Uterus (tissue), 4 donors: Measurements from ENCODE around the gene NT5C2. TPM values are rescaled to one million over a fixed set of nuclear protein-coding genes. Genes with fewer than 3 reads are reported as not detected.

Experiments
- DNase-seq, 2 donors: peaks; one replicate each; pipeline ENCODE4 v3.0.0-alpha.2; 2019 to 2020
- H3K27ac ChIP-seq, 2 donors: fragments of 200-600 bp; sonication (generic); 1 replicate in 1 of 2; 2 replicates in 1 of 2; pipeline ENCODE4 v1.5.1; 2016 to 2018
- H3K27me3 ChIP-seq, 2 donors: fragments of 200-600 bp; sonication (generic); one replicate each; pipeline ENCODE4 v1.5.1; 2018 to 2019; ENCODE audit warnings: control low read depth in 1 of 2
- H3K36me3 ChIP-seq, 2 donors: fragments of 200-600 bp; sonication (generic); one replicate each; pipeline ENCODE4 v1.5.1; 2019; ENCODE audit warnings: control low read depth in 1 of 2
- H3K4me1 ChIP-seq, 2 donors: fragments of 200-600 bp; sonication (generic); one replicate each; pipeline ENCODE4 v1.5.1; 2018 to 2019; ENCODE audit warnings: control low read depth in 1 of 2
- H3K4me3 ChIP-seq, 2 donors: fragments of 200-600 bp; sonication (generic); 1 replicate in 1 of 2; 2 replicates in 1 of 2; pipeline ENCODE4 v1.5.1; 2018 to 2019; ENCODE audit warnings: mild to moderate bottlenecking in 1 of 2
- H3K9me3 ChIP-seq, 2 donors: fragments of 200-600 bp; sonication (generic); one replicate each; pipeline ENCODE4 v1.5.1; 2019; ENCODE audit warnings: control low read depth in 1 of 2
- POLR2A ChIP-seq, 2 donors: fragments of 450-650 bp; IDR thresholded peaks; one replicate each; pipeline ENCODE4 v1.6.1; 2016; ENCODE audit warnings: antibody characterized with exemption in 2 of 2, mild to moderate bottlenecking in 1 of 2, moderate library complexity in 1 of 2
- intact Hi-C: fragments of 100-400 bp; cut with DNase I; formaldehyde crosslinking; loops from one replicate; pipeline ENCODE4 v1.15.1; 2023; ENCODE audit warnings: low total_unique reads
- total RNA-seq, 4 donors: library from RNA; depleted of rRNA in 3 of 4; stranded (reverse); fragments of >200 nt in 3 of 4; gene quantifications; one replicate each; pipeline versions ENCODE4 v1.1.0 to v1.2.4, GENCODE V29; 2014 to 2023
- TF ChIP-seq, protein P1 (sequence below), 4 experiments: fragments of 200-600 bp in 2 of 4; fragments of 450-650 bp in 2 of 4; sonication (generic) in 2 of 4; IDR thresholded peaks; one replicate each; pipeline ENCODE4 v1.5.1; 2016 to 2019; ENCODE audit warnings: antibody characterized with exemption in 4 of 4, mild to moderate bottlenecking in 2 of 4, moderate library complexity in 1 of 4
- donor health status: DM: yes; HTN: yes; CAD: no.

Gene NT5C2
- total RNA-seq, 4 donors from 2014 or later = 12.3 to 134 (median 99.4) TPM

DNA sequence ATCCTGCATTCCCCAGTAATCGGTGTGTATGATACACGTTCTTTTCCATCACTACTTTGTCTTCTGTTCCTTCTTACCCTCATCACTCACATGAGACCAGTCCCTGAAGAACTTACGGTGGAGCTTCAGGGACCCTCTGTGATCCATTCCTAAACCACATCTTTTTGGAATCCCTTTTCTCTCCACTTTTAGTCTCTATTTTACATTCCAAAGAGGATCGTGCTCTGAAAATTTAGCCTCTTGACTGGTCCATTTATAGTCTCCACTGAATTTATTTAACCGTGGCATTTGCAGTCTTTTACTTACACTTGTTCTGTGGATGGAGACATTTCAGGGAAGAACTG lies 109.1 kb downstream of the NT5C2 start:
- TF ChIP-seq POLR2A (IDR thresholded peaks at IDR 0.05) = no peak
- TF ChIP-seq, protein P1, sequence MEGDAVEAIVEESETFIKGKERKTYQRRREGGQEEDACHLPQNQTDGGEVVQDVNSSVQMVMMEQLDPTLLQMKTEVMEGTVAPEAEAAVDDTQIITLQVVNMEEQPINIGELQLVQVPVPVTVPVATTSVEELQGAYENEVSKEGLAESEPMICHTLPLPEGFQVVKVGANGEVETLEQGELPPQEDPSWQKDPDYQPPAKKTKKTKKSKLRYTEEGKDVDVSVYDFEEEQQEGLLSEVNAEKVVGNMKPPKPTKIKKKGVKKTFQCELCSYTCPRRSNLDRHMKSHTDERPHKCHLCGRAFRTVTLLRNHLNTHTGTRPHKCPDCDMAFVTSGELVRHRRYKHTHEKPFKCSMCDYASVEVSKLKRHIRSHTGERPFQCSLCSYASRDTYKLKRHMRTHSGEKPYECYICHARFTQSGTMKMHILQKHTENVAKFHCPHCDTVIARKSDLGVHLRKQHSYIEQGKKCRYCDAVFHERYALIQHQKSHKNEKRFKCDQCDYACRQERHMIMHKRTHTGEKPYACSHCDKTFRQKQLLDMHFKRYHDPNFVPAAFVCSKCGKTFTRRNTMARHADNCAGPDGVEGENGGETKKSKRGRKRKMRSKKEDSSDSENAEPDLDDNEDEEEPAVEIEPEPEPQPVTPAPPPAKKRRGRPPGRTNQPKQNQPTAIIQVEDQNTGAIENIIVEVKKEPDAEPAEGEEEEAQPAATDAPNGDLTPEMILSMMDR (IDR thresholded peaks at IDR 0.05) = no peak
- Histone ChIP-seq H3K4me3 (no peak overlapping the region), H3K27me3 (no peaks in the 10 kb centered on the region), H3K27ac (no peak overlapping the region), H3K36me3 (no peaks in the 10 kb centered on the region), H3K4me1 (no peaks in the 10 kb centered on the region), H3K9me3 (no peaks in the 10 kb centered on the region)
- DNase-seq = no peak
- intact Hi-C loops = no loop called here

DNA sequence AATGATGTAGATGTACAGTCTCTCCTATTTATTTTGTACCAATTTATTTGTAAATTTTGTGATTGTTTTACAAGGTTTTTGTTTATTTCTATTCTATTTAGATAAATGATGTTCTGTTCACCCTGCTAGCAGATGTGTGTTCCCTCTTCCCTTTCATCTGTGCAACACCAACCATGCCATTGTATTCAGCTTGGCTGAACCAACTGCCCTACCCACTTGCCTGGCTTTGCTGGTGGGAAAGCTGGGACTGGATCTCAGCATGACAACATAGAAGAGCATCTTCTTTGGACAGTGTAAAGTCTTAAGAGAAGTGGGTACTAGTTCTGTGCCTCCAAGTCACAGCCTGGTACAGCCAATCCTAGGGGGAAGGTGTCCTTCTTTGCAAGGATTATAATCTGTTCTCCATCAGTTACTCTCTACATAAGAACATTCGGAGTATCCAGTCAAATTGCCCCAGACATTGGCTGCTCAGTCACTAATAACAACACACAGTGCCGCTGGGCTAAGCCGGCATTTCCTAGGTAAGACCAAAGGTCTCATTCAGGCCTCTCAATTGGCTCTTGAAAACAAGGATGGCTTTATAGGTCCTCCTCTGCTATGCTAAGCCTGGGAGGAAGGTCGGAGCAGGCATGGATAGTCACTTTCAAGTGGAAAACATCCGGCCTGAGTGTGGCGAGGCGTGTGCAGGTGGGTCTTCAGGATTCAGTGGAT lies 109.7 kb downstream of the NT5C2 start:
- intact Hi-C loops = no loop called here
- H3K9me3 ChIP-seq = no peaks in the 10 kb centered on the region
- H3K36me3 ChIP-seq = no peaks in the 10 kb centered on the region
- no peaks in the 10 kb centered on the region for H3K4me1 ChIP-seq
- no peak overlapping the region for H3K4me3 ChIP-seq
- H3K27me3 ChIP-seq = no peaks in the 10 kb centered on the region
- TF ChIP-seq POLR2A (IDR thresholded peaks at IDR 0.05) = no peak
- TF ChIP-seq, protein P1 (IDR thresholded peaks at IDR 0.05) = no peak
- no peak overlapping the region for H3K27ac ChIP-seq
- DNase-seq = no peak

DNA sequence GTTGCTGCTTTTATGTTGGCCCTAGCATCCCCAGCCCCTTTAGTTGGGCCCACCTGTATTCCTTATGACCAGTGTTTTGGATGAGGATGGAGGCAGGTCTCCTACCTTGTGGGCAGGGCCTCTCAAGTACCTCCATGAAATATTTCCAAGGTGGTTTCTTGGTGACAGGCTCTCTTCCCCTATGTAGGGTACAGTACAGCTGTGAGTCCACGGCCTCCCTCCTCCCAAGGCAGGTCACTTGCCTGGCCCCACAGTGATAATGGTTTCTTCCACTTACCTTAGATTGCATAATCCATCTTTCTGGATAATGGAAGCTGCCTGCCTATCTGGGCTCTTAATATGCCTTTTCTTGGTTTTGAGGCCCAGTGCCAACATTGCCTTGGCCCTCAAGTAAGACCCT lies 110.4 kb downstream of the NT5C2 start:
- H3K9me3 ChIP-seq = no peaks in the 10 kb centered on the region
- no peak overlapping the region for H3K27ac ChIP-seq
- no peaks in the 10 kb centered on the region for H3K36me3 ChIP-seq
- no peaks in the 10 kb centered on the region for H3K27me3 ChIP-seq
- H3K4me1 ChIP-seq = no peaks in the 10 kb centered on the region
- intact Hi-C loops = no loop called here
- TF ChIP-seq, protein P1 (IDR thresholded peaks at IDR 0.05) = no peak
- no peak for TF ChIP-seq POLR2A (IDR thresholded peaks at IDR 0.05)
- no peak for DNase-seq
- no peak overlapping the region for H3K4me3 ChIP-seq

DNA sequence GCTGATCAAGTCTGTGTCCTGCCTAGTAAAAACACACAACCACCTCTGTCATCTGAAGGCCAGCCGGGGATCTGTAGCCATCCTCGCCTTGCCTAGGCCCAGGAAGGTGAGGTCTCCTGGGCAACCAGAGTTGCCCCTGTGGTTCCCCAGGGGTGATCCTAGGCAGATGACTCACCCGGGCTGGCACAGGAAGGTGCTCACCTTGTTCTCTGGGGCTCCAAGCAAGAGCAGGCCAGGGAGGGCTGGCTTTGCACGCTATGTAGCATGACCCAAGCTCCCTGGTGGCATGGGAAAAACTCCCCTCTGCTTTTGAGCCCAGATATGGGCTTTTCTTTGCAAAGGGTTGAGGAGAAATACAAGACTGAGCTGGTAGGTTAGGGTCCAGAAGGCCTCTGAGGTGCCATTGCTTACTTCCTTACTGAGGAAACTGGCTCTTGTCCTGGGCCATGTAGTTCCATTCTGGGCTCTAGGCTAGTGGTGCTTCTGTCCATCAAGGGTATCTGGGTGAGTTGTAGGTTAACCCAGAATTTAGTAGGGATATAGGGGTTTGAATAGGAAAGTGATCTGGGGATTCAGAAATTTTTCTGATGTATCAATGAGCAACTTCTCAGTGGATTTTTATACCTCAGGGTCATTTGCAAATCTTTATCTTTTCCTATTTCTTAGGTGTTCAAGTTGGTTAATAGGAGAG lies 112.0 kb downstream of the NT5C2 start:
- no peak for DNase-seq
- intact Hi-C loops = no loop called here
- no peak overlapping the region for H3K27ac ChIP-seq
- H3K27me3 ChIP-seq = no peaks in the 10 kb centered on the region
- TF ChIP-seq, protein P1 (IDR thresholded peaks at IDR 0.05) = no peak
- TF ChIP-seq POLR2A (IDR thresholded peaks at IDR 0.05) = no peak
- no peaks in the 10 kb centered on the region for H3K36me3 ChIP-seq
- H3K4me3 ChIP-seq = no peak overlapping the region
- no peaks in the 10 kb centered on the region for H3K4me1 ChIP-seq
- no peaks in the 10 kb centered on the region for H3K9me3 ChIP-seq

DNA sequence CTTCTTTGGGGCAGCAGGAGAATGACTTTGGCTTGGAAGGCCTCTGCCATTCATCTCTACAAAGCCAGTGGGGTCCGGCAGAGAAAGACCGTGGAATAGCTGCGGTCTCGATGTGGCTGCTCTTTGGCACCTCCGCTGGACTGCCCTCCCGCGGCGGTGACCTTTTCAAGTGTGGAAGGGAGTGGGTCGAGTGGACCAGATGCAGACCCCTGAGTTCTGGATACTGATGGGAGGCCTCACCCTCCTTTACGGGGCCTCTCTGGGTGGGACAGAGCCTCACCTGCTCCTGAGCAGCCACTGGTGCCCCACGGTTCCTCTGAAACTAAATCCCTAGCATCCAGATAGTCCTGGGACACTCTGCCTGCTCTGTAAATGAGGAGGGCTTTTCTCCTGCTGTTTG lies 113.1 kb downstream of the NT5C2 start:
- H3K27ac ChIP-seq = no peak overlapping the region
- TF ChIP-seq POLR2A (IDR thresholded peaks at IDR 0.05) = no peak
- TF ChIP-seq, protein P1 (IDR thresholded peaks at IDR 0.05) = no peak
- no peaks in the 10 kb centered on the region for H3K4me1 ChIP-seq
- H3K9me3 ChIP-seq = no peaks in the 10 kb centered on the region
- intact Hi-C loops = no loop called here
- H3K4me3 ChIP-seq = no peak overlapping the region
- no peak for DNase-seq
- H3K27me3 ChIP-seq = no peaks in the 10 kb centered on the region
- no peaks in the 10 kb centered on the region for H3K36me3 ChIP-seq
